ENCODE results near the gene PPARGC1A.

The PPARGC1A gene

GRCh38 chr4:23768541-23768940 is 121.3 kb downstream of the PPARGC1A start:
- DNase-seq: no peak

DNA sequence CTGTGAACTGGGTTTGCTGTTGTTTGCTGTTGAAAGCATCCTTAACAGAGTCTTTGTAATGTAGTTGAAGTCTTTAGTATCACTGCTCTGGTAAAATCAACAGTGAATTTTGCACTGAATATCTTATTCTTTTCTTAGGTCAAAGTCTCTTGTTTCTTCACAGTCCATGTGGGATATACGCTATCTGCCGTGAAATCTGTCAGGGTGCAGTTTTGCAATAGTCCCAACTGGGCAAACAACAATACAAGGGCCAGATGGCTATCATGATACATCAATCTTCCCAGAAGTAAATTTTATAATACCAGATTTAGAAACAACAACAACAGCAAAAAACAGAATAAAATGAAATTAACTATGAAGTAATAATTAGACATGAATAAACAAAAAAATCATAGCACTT is 123.5 kb downstream of the PPARGC1A start:
- no peak for DNase-seq

DNA sequence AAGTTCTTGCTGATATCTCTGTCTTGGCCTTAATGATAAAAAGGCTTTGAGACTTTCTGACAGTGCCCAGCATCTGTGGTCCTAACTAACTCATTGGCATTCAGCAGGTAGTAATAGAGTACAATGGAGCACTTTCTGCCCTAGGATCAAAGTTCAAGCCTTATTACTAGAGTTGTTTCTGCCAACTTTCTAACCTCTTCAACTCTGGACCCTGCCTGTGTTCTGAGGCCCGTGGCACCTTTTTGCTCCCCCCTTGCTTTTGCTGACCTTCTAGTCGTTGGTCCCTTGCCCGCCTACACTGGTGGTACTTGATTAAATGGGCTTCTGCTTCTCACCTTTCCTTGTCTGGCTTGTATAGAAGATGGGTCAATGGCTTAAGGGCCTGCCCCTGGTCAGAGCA is 126.3 kb downstream of the PPARGC1A start:
- no peak for DNase-seq

DNA sequence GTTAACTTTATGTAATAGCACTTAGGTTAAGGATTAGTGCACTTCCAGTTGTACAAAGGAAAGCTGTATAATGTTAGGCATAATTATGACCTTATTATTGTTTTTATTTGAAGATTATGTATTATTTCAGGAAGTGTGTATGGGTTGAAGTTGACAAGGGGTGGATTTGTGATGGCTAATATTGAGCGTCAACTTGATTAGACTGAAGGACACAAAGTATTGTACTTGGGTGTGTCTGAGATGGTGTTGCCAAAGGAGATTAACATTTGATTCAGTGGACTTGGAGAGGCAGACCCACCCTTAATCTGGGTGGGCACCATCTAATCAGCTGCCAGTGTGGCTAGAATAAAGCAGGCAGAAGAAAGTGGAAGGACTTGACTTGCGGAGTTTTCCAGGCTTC is 127.3 kb downstream of the PPARGC1A start:
- DNase-seq: no peak

DNA sequence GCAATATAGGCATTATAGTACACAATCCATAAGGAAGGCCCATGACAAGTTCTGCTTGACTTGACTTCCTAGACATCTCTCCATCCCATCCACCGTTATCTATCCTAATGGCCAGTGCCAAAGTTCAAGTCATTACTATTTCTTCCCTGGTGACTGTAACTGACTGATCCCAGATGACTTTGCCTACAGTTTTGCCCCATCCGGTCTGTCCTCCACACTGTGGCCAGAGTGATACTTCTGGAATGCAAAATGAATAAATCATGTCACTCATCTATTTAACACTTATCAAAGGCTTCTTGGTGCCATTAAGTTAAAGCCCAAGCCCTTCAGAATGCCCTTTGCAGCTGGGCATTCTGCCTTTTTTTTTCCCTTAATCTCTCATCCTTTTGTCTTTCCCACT is 130.8 kb downstream of the PPARGC1A start:
- DNase-seq: no peak

- no peak for DNase-seq
Observed at GRCh38 chr4:23754688-23755087, 135.2 kb downstream of the PPARGC1A start.

- DNase-seq: no peak
Observed at GRCh38 chr4:23750125-23750524, 139.7 kb downstream of the PPARGC1A start.

- peak; percentile 11 to 26 for DNase-seq
Observed at GRCh38 chr4:23747281-23747735, 142.5 kb downstream of the PPARGC1A start.

DNA sequence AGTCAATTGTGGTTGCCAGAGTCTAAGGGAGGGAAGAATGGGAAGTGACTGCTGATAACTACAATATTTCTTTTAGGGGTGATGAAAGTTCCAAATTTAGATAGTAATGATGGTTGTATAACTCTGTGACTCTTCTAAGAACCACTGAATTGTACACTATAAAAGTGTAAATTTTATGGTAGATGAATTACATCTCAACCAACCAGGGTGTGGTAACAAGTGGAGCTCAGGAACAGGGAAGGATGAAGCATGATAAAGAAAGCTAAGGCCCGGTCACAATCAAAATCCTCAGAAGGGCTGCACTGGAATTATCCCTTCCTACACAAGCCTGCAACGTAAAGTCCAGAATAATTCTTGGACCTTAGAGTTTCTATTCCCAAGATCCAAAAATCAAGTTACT is 143.2 kb downstream of the PPARGC1A start:
- no peak for DNase-seq

DNA sequence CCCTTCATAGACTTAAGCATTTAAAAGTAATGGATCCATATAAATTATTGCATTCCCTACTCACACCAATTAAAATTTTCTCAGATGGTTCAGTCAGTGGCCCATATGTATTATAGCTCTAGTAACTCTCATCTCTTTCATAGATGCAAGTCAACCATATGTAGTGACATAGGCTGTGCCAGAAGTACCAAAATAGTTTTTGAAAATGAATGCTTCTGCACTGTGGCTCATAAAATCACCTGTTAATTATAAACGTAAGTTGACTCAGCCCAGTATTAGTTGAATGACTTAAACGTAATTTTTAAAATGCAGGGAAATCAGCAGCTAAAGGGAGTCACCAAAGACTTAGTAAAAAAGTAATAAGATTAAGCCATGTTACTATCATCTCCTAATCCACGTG is 143.8 kb downstream of the PPARGC1A start:
- no peak for DNase-seq

DNA sequence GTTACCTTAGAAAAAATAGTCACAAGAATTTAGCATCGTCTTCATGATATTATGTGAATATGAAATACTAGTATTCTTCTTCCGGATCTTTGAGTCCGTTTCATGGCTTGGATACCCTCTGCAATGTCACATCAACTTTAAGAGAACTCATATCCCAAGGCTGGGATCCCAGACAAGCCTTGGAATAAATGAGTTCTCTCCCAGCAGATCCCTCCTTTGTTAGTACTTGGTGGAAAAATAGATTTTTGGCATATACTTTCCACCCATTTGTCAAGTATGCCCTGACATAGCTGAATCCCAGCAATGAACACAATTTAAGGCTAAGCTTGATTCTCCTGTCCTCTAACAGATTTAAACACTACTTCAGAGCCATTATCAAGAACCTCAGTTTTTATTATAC is 144.5 kb downstream of the PPARGC1A start:
- no peak for DNase-seq
